ENCODE results near the gene EPGN. TPM values are rescaled to one million over a fixed set of nuclear protein-coding genes. Genes with fewer than 3 reads are reported as not detected.

EPGN gene
- total and polyA plus RNA-seq, 2 donors from 2014 or later = 1.6 TPM; not detected in 1

- FAIRE-seq = no peak
- intact Hi-C loops (cut with DNase I) = no loop called here
Observed at GRCh38 chr4:74307170-74307569, 1.1 kb upstream of the EPGN start.

GRCh38 chr4:74309223-74309622, 953 bp downstream of the EPGN start:
- H3K9me3 ChIP-seq (ENCODE audit: control insufficient read depth in 2 of 3, insufficient read depth in 1 of 3, low read length in 3 of 3) = no peaks in the 10 kb centered on the region
- no peak overlapping the region for H3K4me3 ChIP-seq (ENCODE audit: low read length in 3 of 3)
- no peak for TF ChIP-seq CTCF (IDR thresholded peaks at IDR 0.05; ENCODE audit: borderline replicate concordance, extremely low read depth, insufficient read depth)
- intact Hi-C loops (cut with DNase I) = no loop called here
- FAIRE-seq (no peak), DNase-seq (no peak)
- H3K4me1 ChIP-seq (ENCODE audit: control insufficient read depth in 2 of 3, insufficient read depth in 2 of 3, low read depth in 1 of 3, low read length in 3 of 3) = no peaks in the 10 kb centered on the region
- no peaks in the 10 kb centered on the region for H3K36me3 ChIP-seq (ENCODE audit: control insufficient read depth in 2 of 3, insufficient read depth in 3 of 3, low read length in 3 of 3)
- H3K27me3 ChIP-seq (ENCODE audit: control insufficient read depth, insufficient read depth, low read length) = no peaks in the 10 kb centered on the region
- no peak overlapping the region for H3K9ac ChIP-seq (ENCODE audit: low read length in 3 of 3)
- no peak overlapping the region for H3K27ac ChIP-seq (ENCODE audit: low read depth in 2 of 2, low read length in 2 of 2)

More at GRCh38 chr4:74307170-74307569, 1.1 kb upstream of the EPGN start:
- no peaks in the 10 kb centered on the region for H3K4me1 ChIP-seq (ENCODE audit: control insufficient read depth in 2 of 3, insufficient read depth in 2 of 3, low read depth in 1 of 3, low read length in 3 of 3)
- no peak for DNase-seq
- H3K27ac ChIP-seq (ENCODE audit: low read depth in 2 of 2, low read length in 2 of 2) = no peak overlapping the region
- no peak for TF ChIP-seq CTCF (IDR thresholded peaks at IDR 0.05; ENCODE audit: borderline replicate concordance, extremely low read depth, insufficient read depth)
- H3K9ac ChIP-seq (ENCODE audit: low read length in 3 of 3) = no peak overlapping the region
- no peak overlapping the region for H3K4me3 ChIP-seq (ENCODE audit: low read length in 3 of 3)
- no peaks in the 10 kb centered on the region for H3K36me3 ChIP-seq (ENCODE audit: control insufficient read depth in 2 of 3, insufficient read depth in 3 of 3, low read length in 3 of 3)
- no peaks in the 10 kb centered on the region for H3K27me3 ChIP-seq (ENCODE audit: control insufficient read depth, insufficient read depth, low read length)
- no peaks in the 10 kb centered on the region for H3K9me3 ChIP-seq (ENCODE audit: control insufficient read depth in 2 of 3, insufficient read depth in 1 of 3, low read length in 3 of 3)

- FAIRE-seq = peak; percentile 66
- peak; percentile 53 for TF ChIP-seq CTCF (IDR thresholded peaks at IDR 0.05; ENCODE audit: borderline replicate concordance, extremely low read depth, insufficient read depth)
- H3K27me3 ChIP-seq (ENCODE audit: control insufficient read depth, insufficient read depth, low read length) = no peaks in the 10 kb centered on the region
- no peak overlapping the region for H3K27ac ChIP-seq (ENCODE audit: low read depth in 2 of 2, low read length in 2 of 2)
- H3K4me3 ChIP-seq (ENCODE audit: low read length in 3 of 3) = no peak overlapping the region
- no peaks in the 10 kb centered on the region for H3K9me3 ChIP-seq (ENCODE audit: control insufficient read depth in 2 of 3, insufficient read depth in 1 of 3, low read length in 3 of 3)
- intact Hi-C loops (cut with DNase I) = no loop called here
- DNase-seq = peak in 2 of 5 donors; percentile 60 to 79
- H3K36me3 ChIP-seq (ENCODE audit: control insufficient read depth in 2 of 3, insufficient read depth in 3 of 3, low read length in 3 of 3) = no peaks in the 10 kb centered on the region
- no peaks in the 10 kb centered on the region for H3K4me1 ChIP-seq (ENCODE audit: control insufficient read depth in 2 of 3, insufficient read depth in 2 of 3, low read depth in 1 of 3, low read length in 3 of 3)
- H3K9ac ChIP-seq (ENCODE audit: low read length in 3 of 3) = no peak overlapping the region
Observed at GRCh38 chr4:74311696-74312313, 3.5 kb downstream of the EPGN start.

- Histone ChIP-seq H3K36me3 (ENCODE audit: control insufficient read depth in 2 of 3, insufficient read depth in 3 of 3, low read length in 3 of 3) (no peaks in the 10 kb centered on the region), H3K4me3 (ENCODE audit: low read length in 3 of 3) (no peak overlapping the region), H3K4me1 (ENCODE audit: control insufficient read depth in 2 of 3, insufficient read depth in 2 of 3, low read depth in 1 of 3, low read length in 3 of 3) (no peaks in the 10 kb centered on the region), H3K27ac (ENCODE audit: low read depth in 2 of 2, low read length in 2 of 2) (no peak overlapping the region), H3K9ac (ENCODE audit: low read length in 3 of 3) (no peak overlapping the region), H3K9me3 (ENCODE audit: control insufficient read depth in 2 of 3, insufficient read depth in 1 of 3, low read length in 3 of 3) (no peaks in the 10 kb centered on the region), H3K27me3 (ENCODE audit: control insufficient read depth, insufficient read depth, low read length) (no peaks in the 10 kb centered on the region)
- intact Hi-C loops (cut with DNase I) = no loop called here
- no peak for TF ChIP-seq CTCF (IDR thresholded peaks at IDR 0.05; ENCODE audit: borderline replicate concordance, extremely low read depth, insufficient read depth)
- DNase-seq (no peak), FAIRE-seq (no peak)
Observed at GRCh38 chr4:74314329-74314728, 6.1 kb downstream of the EPGN start.
